Measurements from ENCODE around the gene AGK. TPM values are rescaled to one million over a fixed set of nuclear protein-coding genes. Genes with fewer than 3 reads are reported as not detected.

The AGK gene
- total and polyA plus RNA-seq, 2 experiments from 2014 or later, result 21.9 to 37.9 TPM

GRCh38 chr7:141522657-141523342 is 28.4 kb upstream of the AGK start (continued):
- TF ChIP-seq ZNF462 (CRISPR knock-in tag; IDR thresholded peaks at IDR 0.05) (no peak), NANOG (IDR thresholded peaks at IDR 0.05; ENCODE audit: borderline replicate concordance) (no peak), EZH2 (IDR thresholded peaks at IDR 0.05; ENCODE audit: low read depth, unreplicated experiment) (no peak), REST (IDR thresholded peaks at IDR 0.05; ENCODE audit: unreplicated experiment) (no peak)
